Measurements from ENCODE around the gene SMYD5. TPM values are rescaled to one million over a fixed set of nuclear protein-coding genes. Genes with fewer than 3 reads are reported as not detected.
A peak's percentile ranks its signal among the peaks of the same experiment; 100 is the strongest.

SMYD5 gene
- total RNA-seq, 2 experiments from 2014 or later = 42.4 to 44.1 TPM

DNA sequence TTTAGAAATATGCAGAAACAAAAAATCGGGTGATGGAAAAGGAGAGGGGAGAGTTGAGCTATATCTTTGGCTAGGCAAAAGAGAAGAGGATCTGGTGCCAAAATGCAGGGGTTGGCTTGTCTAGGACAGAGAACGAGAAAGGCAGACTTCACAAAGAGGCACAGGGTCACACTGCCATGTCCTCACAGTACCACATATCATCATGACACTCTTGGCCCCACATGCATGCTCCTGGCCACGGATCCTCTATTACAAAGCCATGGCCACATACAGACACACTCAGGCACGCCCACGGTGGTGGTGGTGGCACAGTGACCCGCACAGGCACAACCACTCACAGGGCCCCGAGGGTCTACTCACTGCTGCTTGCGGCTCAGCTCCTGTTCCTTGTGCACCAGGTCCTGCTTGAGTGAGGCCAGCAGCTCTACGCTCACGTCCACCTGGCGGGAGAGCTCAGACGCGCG is 54.4 kb downstream of the SMYD5 start:
- peak overlapping the region; percentile 0 for H3K27ac Mint-ChIP-seq
- H3K9me3 Mint-ChIP-seq = no peaks in the 10 kb centered on the region
- peaks cover 30% of the 10 kb centered on the region for H3K36me3 Mint-ChIP-seq
- DNase-seq = no peak
- H3K27me3 Mint-ChIP-seq = no peaks in the 10 kb centered on the region
- H3K4me3 Mint-ChIP-seq = peak overlapping the region; percentile 38
- peaks cover 17% of the 10 kb centered on the region for H3K4me1 Mint-ChIP-seq

GRCh38 chr2:73268830-73269685 is 55.0 kb downstream of the SMYD5 start:
- Mint-ChIP-seq H3K36me3 (peaks cover 32% of the 10 kb centered on the region), H3K4me3 (peak overlapping the region; percentile 25), H3K27me3 (no peaks in the 10 kb centered on the region), H3K9me3 (no peaks in the 10 kb centered on the region), H3K4me1 (peaks cover 17% of the 10 kb centered on the region), H3K27ac (no peak overlapping the region)
- peak; percentile 73 for DNase-seq

DNA sequence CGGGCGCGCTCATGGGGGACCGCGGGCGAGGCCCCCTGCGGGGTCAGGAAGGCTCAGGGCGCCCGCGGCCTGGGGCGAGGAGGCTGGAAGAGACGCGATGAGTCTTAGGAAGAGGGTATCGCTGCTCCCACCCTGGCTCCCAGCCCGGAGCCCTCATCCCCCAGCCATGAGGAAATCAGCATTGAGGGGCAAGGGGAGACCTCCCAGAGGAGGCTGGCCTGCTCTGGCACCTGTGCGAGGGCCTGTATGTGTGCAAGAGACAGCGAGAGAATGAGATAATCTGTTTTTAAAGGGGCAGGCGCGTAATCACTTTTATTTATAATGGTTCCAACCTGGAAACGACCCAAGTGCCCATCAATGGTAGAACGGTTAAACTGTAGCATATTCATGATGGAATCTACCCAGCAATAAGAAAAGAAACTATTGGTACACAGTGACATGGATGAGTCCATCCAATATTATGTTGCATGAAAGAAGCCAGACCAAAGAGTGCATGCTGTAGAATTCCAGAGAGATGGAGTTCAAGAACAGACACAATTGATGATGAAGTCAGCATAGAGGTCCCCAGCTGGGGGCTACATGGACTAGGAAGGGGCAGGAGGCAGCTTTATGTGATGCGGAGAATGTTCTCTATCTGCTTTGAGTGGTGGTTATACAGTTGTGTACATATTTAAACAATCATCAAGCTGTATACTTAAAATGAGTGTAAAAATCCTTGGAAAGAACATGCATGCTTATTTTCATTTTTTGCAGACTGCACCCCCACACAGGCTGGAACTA is 55.8 kb downstream of the SMYD5 start:
- H3K27me3 Mint-ChIP-seq = no peaks in the 10 kb centered on the region
- H3K4me3 Mint-ChIP-seq = peak overlapping the region; percentile 60
- H3K4me1 Mint-ChIP-seq = peaks cover 17% of the 10 kb centered on the region
- peaks cover 30% of the 10 kb centered on the region for H3K36me3 Mint-ChIP-seq
- no peak overlapping the region for H3K27ac Mint-ChIP-seq
- no peaks in the 10 kb centered on the region for H3K9me3 Mint-ChIP-seq
- DNase-seq = no peak

- H3K4me3 Mint-ChIP-seq = no peak overlapping the region
- no peak for DNase-seq
- no peaks in the 10 kb centered on the region for H3K9me3 Mint-ChIP-seq
- peaks cover 13% of the 10 kb centered on the region for H3K4me1 Mint-ChIP-seq
- no peak overlapping the region for H3K27ac Mint-ChIP-seq
- peaks cover 32% of the 10 kb centered on the region for H3K36me3 Mint-ChIP-seq
- H3K27me3 Mint-ChIP-seq = no peaks in the 10 kb centered on the region
Measured at GRCh38 chr2:73272270-73272669, 58.2 kb downstream of the SMYD5 start.

Other genes starting within 250 kb of the SMYD5 start
- 10 to 100 TPM in 1 of 2 experiments, 1 to 10 TPM in 1; 8.3 to 10.8 TPM for gene SFXN5, start 142.5 kb upstream of the SMYD5 start, total RNA-seq
- 1 to 10 TPM; 4.0 to 4.3 TPM for gene RAB11FIP5, start 101.3 kb upstream of the SMYD5 start, total RNA-seq
- gene NOTO, start 11.7 kb upstream of the SMYD5 start, total RNA-seq = not detected
- 10 to 100 TPM; 19.6 to 20.9 TPM for gene PRADC1, start 19.0 kb downstream of the SMYD5 start, total RNA-seq
- gene CCT7, start 20.1 kb downstream of the SMYD5 start, total RNA-seq = 100 to 1,000 TPM; 719 to 732 TPM
- gene FBXO41, start 70.2 kb downstream of the SMYD5 start, total RNA-seq = 10 to 100 TPM; 45.7 to 45.8 TPM
- under 1 TPM; 0.41 to 0.44 TPM for gene EGR4, start 79.3 kb downstream of the SMYD5 start, total RNA-seq
- 10 to 100 TPM; 18.3 to 23.5 TPM for gene ALMS1, start 171.6 kb downstream of the SMYD5 start, total RNA-seq

Measured in activated naive CD8-positive, alpha-beta T cell treated with anti-CD3 and anti-CD28 coated beads for 36 hours (primary cell).